IPS DF 4.7 (cell line): ENCODE results near the gene DIP2C.
"Not testable (repeated sequence)": the region's sequence is repeated elsewhere in the genome, so short reads cannot be mapped to it uniquely, and the experiment has no call there.

ENCODE experiments used
- DNase-seq: peaks from one replicate; pipeline ENCODE4 v3.0.0-alpha.2; 2013; ENCODE audit warnings: low spot score; ENCODE audit errors: extremely low read depth

Gene DIP2C

GRCh38 chr10:596131-596530, 93.3 kb downstream of the DIP2C start:
- not testable (repeated sequence) for DNase-seq

DNA sequence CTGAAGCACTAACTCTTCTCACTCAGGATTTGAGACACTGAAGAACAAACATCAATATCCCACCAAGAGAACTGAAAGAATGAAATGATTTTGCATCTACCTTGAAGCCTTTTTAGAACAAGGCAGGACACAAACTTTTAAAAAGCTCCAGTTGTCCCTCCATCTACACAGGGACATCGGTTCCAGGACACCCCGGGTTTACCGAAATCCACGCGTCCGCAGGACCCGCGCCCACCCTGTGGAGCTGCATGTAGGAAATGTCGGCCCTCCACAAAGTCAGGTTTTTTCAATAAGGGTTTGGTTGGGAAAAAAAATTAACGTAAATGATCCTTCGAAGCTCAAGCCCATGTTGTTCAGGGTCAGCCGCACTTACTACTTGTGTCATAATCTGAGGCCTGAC, 94.0 kb downstream of the DIP2C start:
- DNase-seq, result no peak

- no peak for DNase-seq
These were observed 94.7 kb downstream of the DIP2C start for GRCh38 chr10:594584-595270.

DNA sequence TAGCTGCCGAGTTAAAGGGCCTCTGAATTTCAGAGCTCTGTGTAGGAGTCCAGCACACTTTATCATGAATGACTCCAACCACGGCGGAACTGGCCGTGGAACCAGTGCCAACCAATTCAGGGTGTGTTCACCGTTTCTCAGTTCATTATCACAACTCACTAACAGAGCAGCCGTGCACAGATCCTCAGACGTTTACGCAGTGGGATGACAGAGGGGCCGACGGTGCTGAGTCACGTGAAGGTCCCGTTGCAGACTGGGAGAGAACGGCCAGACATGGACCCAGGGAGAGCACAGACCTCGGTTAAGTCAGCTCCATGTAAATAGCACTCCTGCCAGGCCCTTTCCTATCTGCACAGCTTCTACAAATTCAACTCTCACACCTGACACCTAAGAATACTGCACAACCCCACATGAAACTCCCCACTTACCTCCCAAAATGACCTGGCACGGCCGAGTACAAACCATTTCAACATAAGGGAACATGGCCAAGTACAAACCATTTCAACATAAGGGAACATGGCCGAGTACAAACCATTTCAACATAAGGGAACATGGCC, 95.5 kb downstream of the DIP2C start:
- no peak for DNase-seq

GRCh38 chr10:593421-593820, 96.0 kb downstream of the DIP2C start:
- DNase-seq, result no peak

DNA sequence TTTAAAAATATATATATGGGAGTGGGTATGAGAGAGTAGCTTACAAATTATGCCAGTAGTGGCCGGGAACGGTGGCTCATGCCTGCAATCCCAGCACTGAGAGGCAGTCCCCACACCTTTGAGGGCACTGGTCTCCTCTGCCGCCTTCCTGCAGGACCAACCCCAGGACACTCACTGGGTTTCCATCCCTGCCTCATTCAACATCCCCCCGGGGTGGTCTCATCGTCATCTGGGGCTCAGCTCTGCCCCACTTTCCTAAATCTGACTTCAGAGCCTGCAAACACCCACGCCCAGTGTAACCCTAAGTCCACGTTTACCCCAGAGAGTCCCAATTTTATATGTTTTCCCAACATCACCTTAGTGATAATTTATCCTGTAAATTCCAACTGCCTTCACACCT, 96.5 kb downstream of the DIP2C start:
- no peak for DNase-seq

- DNase-seq, result no peak
These were observed 97.8 kb downstream of the DIP2C start for GRCh38 chr10:591646-592045.

GRCh38 chr10:590721-591120, 98.7 kb downstream of the DIP2C start:
- DNase-seq, result no peak

GRCh38 chr10:589961-590680, 99.3 kb downstream of the DIP2C start:
- DNase-seq, result no peak

DNA sequence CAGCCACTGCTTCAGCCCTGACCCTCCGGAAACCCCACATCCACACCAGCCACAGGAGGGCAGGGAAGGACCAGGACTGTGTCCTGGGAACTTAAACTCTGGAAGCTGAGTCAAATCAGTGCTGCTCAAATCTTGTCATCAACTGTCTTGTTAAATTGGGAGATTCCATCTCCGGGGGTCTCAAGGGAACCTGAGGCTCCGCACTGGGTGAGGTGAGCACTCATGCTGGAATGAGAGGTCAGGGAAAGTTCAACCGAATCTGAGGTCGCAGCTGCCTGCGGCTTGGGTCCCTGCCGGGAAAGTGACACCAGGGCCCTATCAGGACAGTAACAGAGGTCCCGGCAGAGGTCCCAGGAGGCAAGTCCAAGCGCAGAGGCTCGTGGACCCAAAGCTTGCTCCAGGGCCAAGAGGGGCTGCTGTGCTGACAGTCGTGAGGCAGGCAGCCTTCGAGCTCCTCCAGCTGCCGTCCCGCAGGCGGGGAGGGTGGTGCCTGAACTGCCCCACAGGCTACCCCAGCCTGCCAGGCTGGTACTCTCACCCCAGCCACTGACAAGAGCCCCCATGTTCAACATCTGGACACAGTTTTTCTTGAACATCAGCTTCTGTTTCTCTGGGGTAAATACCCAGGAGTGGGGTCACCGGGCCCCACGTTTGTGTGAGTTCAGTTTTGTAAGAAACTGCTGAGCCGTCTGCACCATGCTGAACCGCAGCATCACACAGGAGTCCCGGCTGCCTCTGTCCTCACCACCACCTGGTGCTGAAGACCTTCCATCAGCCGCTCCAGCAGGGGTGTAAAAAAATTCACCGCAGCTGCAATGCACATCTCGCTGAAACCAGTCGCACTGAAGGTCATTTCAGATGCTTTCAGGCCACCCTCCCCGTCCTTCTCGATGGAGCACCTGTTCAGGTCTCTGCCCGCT, 101.0 kb downstream of the DIP2C start:
- no peak for DNase-seq

DNA sequence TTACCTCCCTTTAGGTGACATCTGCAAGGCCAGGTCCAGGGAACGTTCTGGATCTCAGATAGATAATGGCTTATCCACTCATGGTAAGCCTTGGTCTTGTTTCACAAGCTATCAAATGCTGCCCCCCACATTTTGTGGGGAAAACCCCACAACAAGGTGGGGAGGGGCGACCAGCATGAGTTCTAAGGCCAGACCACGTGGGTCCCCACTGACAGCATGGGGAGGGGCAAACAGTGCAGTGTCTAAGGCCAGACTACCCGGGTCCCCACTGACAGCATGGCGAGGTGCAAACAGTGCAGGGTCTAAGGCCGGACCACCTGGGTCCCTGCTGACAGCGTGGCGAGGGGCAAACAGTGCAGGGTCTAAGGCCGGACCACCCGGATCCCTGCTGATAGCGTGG, 102.8 kb downstream of the DIP2C start:
- no peak for DNase-seq

DNA sequence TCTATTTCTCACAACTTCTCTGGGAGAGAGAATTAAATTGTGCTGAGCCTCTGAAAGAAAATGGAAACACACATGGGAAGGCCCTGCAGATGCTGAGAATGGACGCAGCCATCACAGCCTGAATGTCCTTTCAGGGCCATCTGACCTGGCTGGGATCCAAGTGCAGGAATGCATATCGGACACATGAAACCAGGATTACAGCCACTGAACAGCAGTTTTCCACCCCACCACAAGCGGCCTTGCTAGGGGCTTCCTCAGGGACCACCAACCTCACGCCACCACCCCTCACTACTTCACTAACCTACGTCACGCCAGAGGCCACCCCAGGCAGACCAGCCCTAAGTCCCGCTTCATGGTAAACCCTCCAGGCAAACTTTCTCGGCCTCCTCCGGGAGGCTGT, 103.3 kb downstream of the DIP2C start:
- no peak for DNase-seq

DNA sequence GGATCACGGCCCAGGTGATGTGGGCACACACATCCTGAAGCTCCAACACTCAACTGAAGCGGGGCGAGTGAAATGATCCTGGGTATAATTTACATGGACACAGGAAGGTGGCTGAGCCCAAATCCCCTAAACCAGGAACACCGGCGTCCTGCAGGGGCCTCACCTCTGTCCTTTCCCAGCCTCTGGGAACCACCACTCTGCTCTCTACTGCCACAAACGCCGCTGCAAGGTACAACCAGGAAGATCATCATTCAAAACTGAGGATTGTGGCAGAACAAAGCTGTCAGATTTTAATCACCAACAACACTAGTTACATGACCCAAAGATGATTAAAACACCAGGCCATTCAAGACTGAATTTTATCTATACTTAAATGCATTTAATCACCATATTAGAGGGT, 104.0 kb downstream of the DIP2C start:
- no peak for DNase-seq

GRCh38 chr10:584497-585290, 104.8 kb downstream of the DIP2C start:
- DNase-seq, result not testable (repeated sequence)

DNA sequence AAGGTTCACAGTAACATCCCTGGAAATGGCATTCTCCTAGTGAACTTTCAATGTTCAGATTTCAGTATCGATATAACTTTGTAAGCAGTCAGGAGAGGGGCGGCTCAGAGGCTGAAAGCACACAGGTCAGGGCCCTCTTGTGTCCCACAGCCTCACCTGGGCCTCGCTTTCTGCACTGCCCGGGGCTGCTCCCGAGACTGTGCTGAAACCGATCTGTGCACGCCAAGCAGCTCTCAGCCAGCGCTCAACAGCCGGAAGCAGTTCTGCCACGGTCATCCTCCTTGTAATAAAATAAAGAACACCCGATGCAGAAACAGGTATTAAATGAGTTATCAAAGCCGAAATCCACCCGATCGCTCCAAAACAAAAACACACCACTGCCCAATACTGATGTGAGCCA, 106.0 kb downstream of the DIP2C start:
- no peak for DNase-seq

DNA sequence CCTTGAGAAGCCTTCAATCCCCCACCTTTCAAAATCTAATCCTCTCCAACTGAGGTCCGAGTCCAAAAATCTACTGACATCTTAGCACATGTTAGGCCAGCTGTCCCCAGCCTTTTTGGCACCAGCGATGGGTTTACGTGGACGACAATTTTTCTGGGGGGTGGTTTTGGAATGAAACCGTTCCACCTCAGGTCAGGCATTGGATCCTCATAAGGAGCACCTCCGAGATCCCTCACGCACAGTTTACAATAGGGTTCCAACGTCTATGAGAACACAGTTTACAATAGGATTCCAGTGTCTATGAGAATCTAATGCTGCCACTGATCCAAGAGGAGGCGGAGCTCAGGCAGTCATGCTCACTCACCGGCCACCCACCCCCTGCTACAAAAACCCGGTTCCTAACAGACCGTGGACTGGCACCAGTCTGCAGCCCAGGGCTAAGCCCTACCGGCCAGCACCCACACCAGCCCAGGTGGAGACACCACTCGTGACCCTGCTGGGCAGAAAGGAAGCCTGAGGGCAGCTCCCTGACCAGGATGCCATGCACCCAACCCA, 107.6 kb downstream of the DIP2C start:
- no peak for DNase-seq

GRCh38 chr10:580778-581177, 108.7 kb downstream of the DIP2C start:
- DNase-seq, result no peak

DNA sequence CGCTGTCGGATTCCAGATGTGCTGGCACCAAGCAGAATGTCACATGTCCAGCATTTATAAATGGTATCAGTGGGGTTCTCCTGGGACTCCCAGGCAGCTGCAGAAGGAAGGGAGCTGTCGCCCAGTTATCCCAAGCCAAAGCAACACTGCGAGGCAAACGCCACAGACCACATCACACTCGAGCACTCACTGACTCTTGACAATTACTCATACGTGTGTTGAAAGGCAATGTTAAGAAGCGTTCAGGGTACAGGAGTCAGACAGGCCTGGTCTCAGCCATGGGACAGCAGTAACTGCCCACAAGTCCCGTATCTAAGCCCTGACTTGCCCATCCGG, 113.4 kb downstream of the DIP2C start:
- no peak for DNase-seq

DNA sequence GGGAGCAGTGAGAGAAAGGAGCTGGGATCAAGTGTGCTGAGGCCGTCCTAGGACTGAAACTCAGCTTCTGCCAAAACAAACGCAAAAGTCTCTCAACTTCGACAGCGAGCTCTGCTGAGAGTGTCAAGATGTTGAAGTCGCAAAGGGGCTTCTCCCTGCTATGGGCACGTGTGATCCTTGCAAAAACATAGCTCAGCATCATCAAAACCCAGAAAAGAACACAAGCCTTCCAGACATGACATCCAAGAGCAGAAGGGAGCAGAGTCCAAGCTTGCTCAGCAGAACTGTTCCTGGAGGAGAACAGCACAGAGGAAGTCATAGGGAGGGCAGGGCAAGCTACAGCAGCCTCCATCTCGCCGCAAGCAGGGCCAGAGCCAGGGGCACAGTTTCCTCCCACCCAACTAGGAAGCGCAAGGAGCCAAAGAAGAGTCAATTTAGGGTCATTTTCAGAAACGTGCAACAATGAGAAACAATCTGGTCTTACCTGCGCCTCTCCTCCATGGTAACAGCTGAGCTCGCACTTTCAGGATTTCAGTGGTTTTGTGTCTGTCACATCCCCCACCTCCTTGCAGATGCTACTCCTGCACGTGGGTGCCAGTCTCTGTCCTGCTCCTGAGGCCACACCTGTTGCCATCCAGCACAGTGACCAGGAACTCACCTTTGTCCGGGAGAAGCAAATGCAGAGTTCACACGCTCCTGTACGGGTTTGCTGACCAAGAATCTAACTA, 113.9 kb downstream of the DIP2C start:
- DNase-seq, result no peak

- no peak for DNase-seq
These were observed 116.8 kb downstream of the DIP2C start for GRCh38 chr10:572696-573095.
